AG10803 (cell line): Measurements from ENCODE around the gene MAN1B1.

Experiments
- DNase-seq: peaks from one replicate; pipeline ENCODE4 v3.0.0; 2010; ENCODE audit warnings: low read depth
- H3K4me3 ChIP-seq: 2 replicates; pipeline ENCODE4 v1.5.1; 2011; ENCODE audit warnings: mild to moderate bottlenecking, low read length, control low read depth
- TF ChIP-seq, protein P1 (sequence below): conservative IDR thresholded peaks from 2 replicates; pipeline ENCODE4 v1.5.1; 2011; ENCODE audit warnings: mild to moderate bottlenecking, low read length, control low read depth, inconsistent platforms

MAN1B1 gene

DNA sequence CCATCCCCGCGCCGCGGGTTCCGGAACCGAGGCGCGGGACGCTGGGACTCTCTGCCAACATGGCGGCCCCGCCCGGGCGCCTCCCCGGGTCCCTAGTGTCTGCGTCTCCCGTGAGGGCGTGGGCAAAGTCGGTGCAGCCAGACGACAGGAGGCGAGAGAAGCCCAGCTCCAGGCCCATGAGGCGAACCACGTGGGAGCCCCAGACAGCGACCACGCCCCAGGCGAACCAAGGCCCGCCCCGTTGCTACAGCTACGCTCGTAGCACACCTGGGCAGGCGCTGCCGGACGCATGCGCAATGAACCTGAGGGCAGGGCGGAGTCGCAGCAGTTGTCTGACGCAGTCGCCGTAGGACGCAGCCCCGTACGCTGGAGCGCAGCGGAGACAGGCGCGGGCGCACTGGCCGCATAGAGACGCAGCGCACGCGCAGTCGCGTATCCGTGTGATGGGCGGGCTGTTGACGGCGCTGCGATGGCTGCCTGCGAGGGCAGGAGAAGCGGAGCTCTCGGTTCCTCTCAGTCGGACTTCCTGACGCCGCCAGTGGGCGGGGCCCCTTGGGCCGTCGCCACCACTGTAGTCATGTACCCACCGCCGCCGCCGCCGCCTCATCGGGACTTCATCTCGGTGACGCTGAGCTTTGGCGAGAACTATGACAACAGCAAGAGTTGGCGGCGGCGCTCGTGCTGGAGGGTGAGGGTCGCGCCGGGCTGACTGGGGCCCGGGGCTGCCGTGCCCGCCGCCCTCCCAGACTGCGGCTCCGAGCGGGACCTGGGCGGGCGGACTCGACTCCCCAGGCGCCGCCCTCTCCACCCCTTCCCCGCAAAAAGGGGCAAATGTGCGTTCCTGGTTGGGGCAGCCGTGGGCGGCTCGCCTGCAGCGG is at the start of gene MAN1B1:
TSS of gene MAN1B1 (plus strand) at position 455 of the 878 bp plus-strand sequence. CDS start at position 470, 15 bp downstream.
- peak within 1 kb of the TSS; percentile 78 for H3K4me3 ChIP-seq
- DNase-seq: peak; percentile 98
- TF ChIP-seq, protein P1, sequence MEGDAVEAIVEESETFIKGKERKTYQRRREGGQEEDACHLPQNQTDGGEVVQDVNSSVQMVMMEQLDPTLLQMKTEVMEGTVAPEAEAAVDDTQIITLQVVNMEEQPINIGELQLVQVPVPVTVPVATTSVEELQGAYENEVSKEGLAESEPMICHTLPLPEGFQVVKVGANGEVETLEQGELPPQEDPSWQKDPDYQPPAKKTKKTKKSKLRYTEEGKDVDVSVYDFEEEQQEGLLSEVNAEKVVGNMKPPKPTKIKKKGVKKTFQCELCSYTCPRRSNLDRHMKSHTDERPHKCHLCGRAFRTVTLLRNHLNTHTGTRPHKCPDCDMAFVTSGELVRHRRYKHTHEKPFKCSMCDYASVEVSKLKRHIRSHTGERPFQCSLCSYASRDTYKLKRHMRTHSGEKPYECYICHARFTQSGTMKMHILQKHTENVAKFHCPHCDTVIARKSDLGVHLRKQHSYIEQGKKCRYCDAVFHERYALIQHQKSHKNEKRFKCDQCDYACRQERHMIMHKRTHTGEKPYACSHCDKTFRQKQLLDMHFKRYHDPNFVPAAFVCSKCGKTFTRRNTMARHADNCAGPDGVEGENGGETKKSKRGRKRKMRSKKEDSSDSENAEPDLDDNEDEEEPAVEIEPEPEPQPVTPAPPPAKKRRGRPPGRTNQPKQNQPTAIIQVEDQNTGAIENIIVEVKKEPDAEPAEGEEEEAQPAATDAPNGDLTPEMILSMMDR: no peak

DNA sequence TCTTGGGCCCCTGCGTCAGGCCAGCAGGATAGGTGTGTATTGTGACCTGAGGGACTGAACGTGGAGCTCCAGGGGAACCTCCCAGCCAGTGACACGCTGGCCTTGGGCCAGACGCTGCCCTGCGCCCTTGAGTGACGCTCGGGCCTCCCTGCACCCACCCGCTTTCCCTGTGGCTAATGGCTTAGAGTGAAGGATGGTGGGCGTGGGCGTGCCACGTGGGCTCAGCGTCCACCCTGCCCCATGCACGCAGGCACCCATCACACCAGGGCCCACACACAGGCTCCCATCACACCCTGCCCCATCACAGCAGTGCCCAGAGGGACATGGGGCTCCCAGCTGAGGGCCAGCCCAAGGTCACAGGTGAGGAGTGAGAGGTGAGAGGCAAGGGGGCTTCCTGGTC is 49.8 kb upstream of the MAN1B1 start:
- DNase-seq: no peak
- no peak overlapping the region for H3K4me3 ChIP-seq
- TF ChIP-seq, protein P1: no peak

DNA sequence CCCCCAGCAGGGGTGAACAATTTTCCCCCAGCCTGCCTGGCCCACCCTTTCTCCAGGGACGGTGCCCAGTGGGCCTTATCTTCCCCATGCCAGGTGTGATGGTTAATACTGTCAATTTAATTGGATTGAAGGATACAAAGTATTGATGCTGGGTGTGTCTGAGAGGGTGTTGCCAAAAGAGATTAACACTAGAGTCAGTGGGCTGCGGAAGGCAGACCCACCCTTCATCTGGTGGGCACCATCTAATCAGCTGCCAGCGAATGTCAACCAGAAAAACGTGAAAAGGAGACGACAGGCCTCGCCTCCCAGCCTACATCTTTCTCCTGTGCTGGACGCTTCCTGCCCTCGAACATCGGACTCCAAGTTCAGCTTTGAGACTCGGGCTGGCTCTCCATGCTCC is 49.3 kb upstream of the MAN1B1 start:
- TF ChIP-seq, protein P1: no peak
- H3K4me3 ChIP-seq: no peak overlapping the region
- DNase-seq: no peak

DNA sequence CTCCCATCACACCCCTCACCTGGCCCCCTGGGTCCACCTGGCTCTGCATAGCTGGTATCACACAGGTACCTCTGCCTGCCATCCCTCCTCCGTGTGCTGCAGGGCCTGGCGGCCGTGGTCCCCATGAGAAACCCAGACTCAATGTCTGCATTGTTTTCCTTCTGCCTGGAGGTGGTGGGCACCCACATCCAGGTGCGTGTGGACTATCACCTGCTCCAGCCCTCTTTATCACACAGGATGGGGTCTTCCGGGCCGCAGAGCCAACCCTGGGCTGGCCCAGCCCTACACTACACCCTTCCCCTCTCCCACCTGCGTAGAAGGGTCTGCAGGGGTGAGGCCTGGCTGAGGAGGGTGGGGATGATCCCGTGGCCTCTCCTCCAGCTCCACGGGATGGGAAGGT is 47.9 kb upstream of the MAN1B1 start:
- no peak for DNase-seq
- TF ChIP-seq, protein P1: no peak
- no peak overlapping the region for H3K4me3 ChIP-seq

DNA sequence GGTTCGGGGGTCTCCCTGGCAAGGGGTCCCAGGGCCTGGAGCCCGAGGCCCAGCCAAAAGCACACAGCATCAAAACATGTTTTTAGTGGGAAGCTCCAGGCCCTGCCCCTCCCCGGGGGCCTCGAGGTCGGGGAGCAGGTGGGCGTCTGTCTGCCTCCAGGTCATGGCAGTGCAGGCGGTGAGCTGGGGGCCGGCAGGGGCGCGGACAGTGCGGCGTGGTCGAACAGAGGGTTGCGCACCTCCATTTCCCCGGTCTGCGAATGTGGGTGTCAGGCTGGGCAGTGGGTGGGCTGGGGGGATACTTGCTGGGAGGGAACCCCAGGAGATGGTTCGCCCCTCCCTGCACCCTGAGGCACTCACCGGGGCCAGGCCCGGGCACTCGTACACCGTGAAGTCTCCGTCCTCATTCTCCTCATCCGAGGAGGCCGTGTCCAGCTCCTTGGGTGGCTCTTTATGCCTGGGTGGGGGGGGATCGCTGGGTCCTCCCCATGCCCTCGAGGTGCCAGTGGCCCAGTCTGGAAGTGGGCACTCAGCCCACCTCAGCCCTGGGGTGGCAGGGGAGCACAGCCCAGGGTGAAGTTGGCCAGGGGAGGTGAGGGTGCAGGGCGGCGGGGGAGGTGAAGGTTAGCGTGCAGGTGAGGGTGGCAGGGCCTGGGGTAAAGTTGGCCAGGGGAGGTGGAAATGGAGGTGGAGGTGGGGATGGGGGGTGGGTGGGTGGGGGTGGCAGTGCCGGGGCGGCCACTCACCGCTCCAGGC is 47.0 kb upstream of the MAN1B1 start:
- TF ChIP-seq, protein P1: no peak
- H3K4me3 ChIP-seq: no peak overlapping the region

DNA sequence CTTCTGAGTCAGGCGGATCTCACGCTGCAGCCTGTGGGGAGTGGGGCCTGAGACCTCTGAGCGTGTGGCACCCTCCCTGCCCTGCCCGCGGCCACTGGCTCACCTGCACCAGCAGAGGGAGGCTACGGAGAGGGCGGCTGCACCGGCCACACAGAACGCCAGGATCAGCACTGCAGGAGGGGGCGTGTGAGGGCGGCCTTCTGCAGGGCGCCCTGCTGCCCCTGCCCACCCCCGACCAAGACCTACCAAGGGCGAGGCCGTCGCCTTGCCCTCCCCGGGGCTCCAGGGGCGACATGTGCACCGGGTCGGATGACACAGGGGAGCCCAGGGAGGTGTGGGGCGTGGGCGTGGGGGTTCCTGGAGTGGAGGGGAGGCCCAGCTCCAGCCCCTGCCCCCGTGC is 46.2 kb upstream of the MAN1B1 start:
- no peak overlapping the region for H3K4me3 ChIP-seq
- DNase-seq: no peak
- TF ChIP-seq, protein P1: no peak

More for the DNA sequence above, 47.0 kb upstream of the MAN1B1 start:
- DNase-seq: no peak

DNA sequence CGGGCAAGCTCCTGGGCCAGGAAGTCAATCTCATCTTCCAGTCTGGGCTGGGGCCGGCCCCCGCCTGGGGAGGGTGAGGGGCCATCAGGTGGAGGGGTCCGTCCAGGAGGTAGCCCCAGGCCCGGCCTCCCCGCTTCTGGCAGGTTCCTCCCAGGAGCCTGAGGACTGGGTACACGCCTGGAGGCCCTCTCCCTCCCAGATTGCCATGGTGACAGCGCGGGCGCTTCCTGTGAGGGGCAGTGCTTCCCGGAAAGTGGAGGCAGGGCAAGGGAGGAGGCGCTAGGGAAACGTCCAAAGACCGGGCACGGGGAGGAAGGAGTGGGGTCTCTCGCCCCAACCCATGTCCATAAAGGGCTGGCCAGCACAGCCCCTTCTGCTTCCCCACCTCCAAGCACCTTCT is 45.7 kb upstream of the MAN1B1 start:
- DNase-seq: no peak
- TF ChIP-seq, protein P1: no peak
- H3K4me3 ChIP-seq: no peak overlapping the region
